ENCODE measurements around the gene TRMT61A. TPM values are rescaled to one million over a fixed set of nuclear protein-coding genes. Genes with fewer than 3 reads are reported as not detected.

TRMT61A gene
- total and polyA plus RNA-seq, 2 of the 13 experiments (the other 11 are each of a cell fraction or from before 2014, with no cell fraction given) = 6.5 to 13.6 TPM

GRCh38 chr14:103525430-103526246, 3.4 kb upstream of the TRMT61A start (continued):
- TF ChIP-seq HNF1A (IDR thresholded peaks at IDR 0.05; ENCODE audit: low read depth) (peak; percentile 78), HNF1A (CRISPR knock-in tag; IDR thresholded peaks at IDR 0.05; ENCODE audit: borderline replicate concordance) (peak; percentile 74; the same call in 1 of the 2 replicates), SIX1 (CRISPR knock-in tag; IDR thresholded peaks at IDR 0.05; ENCODE audit: borderline replicate concordance) (peak; percentile 61; the same call in 1 of the 2 replicates), TAF1 (CRISPR knock-in tag; IDR thresholded peaks at IDR 0.05) (peak; percentile 60; the same call in 1 of the 2 replicates), PATZ1 (CRISPR knock-in tag; IDR thresholded peaks at IDR 0.05) (0 out of 2 replicates have a peak, but pooled peaks have one; percentile 16), ZNF580 (CRISPR knock-in tag; IDR thresholded peaks at IDR 0.05; ENCODE audit: borderline replicate concordance, low read depth) (0 out of 2 replicates have a peak, but pooled peaks have one; percentile 29), SALL1 (CRISPR knock-in tag; IDR thresholded peaks at IDR 0.05) (peak; percentile 39), ZNF792 (CRISPR knock-in tag; IDR thresholded peaks at IDR 0.05) (peak; percentile 25; the same call in 1 of the 2 replicates), ZSCAN21 (CRISPR knock-in tag; IDR thresholded peaks at IDR 0.05; ENCODE audit: borderline replicate concordance) (peak; percentile 62; the same call in 1 of the 2 replicates), ZNF350 (CRISPR knock-in tag; IDR thresholded peaks at IDR 0.05; ENCODE audit: borderline replicate concordance, low read depth) (peak; percentile 14; the same call in 1 of the 2 replicates), DMAP1 (CRISPR knock-in tag; IDR thresholded peaks at IDR 0.05) (peak; percentile 61; the same call in 1 of the 2 replicates), MIER3 (CRISPR knock-in tag; IDR thresholded peaks at IDR 0.05; ENCODE audit: borderline replicate concordance) (peak; percentile 62; the same call in 1 of the 2 replicates), POLR2AphosphoS5 (IDR thresholded peaks at IDR 0.05; ENCODE audit: low read depth, low read length) (peak; percentile 68), ZNF292 (CRISPR knock-in tag; IDR thresholded peaks at IDR 0.05; ENCODE audit: borderline replicate concordance, low read depth) (peak; percentile 71; the same call in 1 of the 2 replicates), ZBTB43 (CRISPR knock-in tag; conservative IDR thresholded peaks at IDR 0.05) (peak; percentile 29; the same call in 1 of the 2 replicates), SP5 (CRISPR knock-in tag; IDR thresholded peaks at IDR 0.05; ENCODE audit: borderline replicate concordance, low read depth) (peak; percentile 21; the same call in 1 of the 2 replicates), HDAC1 (CRISPR knock-in tag; IDR thresholded peaks at IDR 0.05) (0 out of 2 replicates have a peak, but pooled peaks have one; percentile 18)
